Measurements from ENCODE around the gene LOXL3.
"Not testable (repeated sequence)": the region's sequence is repeated elsewhere in the genome, so short reads cannot be mapped to it uniquely, and the experiment has no call there.

LOXL3 gene

DNA sequence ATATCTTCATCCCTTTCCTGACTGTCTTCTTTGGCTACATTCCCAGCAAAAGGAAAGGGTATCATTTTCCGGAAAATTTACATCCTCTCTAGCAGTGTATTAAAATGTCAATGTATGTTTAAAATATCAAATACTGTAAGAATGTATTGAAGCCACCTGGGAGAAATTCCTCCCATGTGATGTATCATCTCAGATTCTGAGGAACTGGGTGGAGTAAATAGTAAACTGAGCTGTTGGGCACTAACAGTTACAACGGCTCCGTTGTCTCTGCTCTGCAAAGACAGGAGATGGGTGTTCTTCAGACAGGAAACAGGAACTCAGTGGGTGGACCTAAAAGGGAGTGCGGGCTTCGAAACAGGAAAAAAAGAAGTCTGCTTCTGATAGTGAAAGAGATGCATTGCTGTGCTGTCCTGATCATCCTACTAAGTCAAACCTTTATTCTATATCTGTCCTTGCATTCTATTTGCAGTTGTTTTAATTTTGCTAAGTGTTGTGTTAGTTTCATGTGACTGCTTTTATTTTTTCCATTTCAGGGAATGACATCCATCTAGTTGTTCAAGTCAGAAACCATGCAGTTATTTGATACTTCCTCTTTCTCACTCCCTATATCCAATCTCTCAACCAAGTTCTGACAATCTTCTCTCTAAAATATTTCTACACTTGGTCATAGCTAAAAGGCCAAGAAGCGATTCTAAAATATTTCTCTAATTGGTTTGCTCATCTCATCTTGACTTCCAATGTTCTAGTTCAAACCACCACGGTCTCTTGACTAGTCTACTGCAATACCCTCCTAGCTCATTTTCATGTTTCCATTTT, 20.2 kb upstream of the LOXL3 start:
- no peak for DNase-seq (ENCODE audit: low read depth in 2 of 2)

GRCh38 chr2:74572178-74572925, 18.6 kb upstream of the LOXL3 start:
- DNase-seq (ENCODE audit: low read depth in 2 of 2): no peak

- DNase-seq (ENCODE audit: low read depth in 2 of 2): no peak
Measured at GRCh38 chr2:74571058-74571457, 17.3 kb upstream of the LOXL3 start.

- no peak for DNase-seq (ENCODE audit: low read depth in 2 of 2)
Measured at GRCh38 chr2:74569686-74570085, 15.9 kb upstream of the LOXL3 start.

DNA sequence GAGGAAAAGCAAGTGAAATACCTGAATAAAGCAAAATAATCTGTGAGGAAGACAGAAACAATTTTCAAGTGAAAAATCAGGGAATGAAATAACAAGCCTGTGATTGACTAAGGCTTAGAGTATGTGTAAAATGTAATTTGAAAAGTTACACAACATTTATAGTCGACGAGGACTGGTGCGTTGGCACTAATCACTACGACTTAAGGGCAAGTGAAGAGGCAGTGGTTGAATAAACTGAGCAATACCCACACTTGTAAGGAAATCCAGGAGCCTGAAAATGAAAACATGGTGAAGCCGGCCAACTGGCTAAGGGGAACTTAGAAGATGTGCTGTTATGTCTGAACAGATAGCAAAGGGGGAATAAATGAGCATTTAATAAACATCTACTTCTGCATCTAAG, 14.1 kb upstream of the LOXL3 start:
- DNase-seq (ENCODE audit: low read depth in 2 of 2): no peak

DNA sequence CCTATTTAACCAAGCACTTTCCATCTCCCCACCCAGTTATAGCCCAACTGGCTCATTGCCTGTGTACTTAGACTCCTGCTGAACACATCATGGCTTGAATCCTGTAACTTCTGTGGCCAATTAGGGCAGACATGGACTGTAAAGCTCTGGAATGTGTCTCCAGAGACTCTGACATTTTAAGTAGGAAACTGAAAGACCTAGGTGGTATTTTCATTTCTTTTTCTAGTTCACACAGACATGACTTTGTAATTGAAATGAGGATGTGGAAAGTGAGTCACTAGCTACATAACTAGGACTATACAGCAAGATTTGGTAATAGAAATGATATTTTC, 13.0 kb upstream of the LOXL3 start:
- no peak for DNase-seq (ENCODE audit: low read depth in 2 of 2)

DNA sequence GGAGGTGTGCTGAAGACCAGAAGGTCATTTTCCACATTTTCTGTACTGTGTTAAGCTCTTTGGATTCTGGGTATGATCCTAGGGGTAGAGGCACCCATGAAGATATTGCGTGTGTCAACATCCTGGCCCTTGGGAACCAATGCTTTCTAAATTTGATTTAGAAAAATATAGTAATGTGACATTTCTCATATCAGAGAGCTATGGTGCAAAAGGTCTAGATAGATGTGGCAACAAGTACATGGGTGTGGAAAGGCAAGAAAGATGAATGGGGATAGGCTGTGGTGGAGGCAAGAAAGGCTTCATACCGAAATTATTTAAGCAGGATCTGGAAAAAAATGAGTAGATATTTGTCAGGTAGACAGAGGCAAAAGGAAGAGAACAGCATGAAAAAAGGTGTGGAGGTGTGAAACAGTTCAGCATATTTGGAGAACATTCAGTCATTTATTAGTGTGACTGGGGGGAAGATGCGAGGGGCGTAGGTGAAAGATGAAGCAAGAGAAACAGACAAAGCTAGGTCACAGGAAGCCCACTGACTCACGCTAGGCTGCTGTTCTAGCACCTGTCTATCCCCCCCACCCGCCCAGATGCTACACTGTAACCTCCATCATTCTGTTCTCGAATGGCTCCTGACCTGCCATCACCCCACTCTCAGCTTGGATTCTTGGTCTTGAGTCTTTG, 12.5 kb upstream of the LOXL3 start:
- DNase-seq (ENCODE audit: low read depth in 2 of 2): no peak

DNA sequence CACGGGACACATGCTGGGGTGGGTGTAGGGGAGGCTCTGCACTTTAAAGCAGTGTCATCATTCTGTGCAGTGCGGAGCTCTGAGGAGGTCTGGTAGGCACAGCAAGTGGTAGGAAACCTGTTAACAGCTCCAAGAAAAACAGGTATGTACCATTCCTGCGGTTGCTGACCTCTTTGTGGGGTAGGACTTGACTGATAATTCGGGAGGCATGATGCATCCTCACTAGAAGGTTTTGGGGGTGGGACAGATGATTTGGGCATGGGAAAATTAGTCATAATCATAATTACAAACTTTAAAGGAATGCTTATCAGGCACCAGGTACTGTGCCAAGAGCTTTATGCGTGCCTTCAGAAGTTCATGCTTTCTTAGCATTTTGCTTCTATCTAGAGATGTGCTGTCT, 10.5 kb upstream of the LOXL3 start:
- no peak for DNase-seq (ENCODE audit: low read depth in 2 of 2)

DNA sequence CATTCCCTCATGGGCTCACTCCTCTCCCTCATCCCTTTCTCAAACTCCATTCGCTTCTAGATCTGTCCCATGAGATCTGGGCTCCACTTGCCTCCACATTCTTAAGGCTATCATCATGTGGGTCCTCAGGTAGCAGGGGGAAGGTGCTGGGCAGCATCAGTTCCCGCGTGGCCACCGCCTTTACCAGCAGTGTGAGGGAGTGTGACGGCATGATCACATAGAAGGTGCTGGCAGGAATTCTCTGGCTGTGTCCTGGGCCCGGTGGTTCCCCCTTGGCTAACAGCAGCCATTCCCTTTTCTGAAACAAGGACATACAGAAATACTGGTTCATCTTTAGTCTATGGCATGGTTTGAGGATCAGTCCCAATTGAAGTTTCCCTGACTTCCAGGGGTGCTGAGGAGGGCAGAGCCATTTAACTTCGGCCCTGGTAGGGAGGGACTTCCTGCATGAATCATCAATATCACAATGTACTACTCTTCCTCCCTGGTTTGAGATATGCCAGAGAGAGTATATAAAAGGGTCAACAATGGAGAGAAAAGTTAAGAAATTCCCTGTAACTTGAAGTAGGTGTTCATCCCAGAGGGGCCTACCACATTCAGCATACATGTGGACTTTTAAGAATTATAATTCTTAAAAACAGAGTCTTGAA, 8.5 kb upstream of the LOXL3 start:
- no peak for DNase-seq (ENCODE audit: low read depth in 2 of 2)

- not testable (repeated sequence) for DNase-seq (ENCODE audit: low read depth in 2 of 2)
Measured at GRCh38 chr2:74561022-74561421, 7.3 kb upstream of the LOXL3 start.

GRCh38 chr2:74560591-74560990, 6.8 kb upstream of the LOXL3 start:
- DNase-seq (ENCODE audit: low read depth in 2 of 2): no peak

DNA sequence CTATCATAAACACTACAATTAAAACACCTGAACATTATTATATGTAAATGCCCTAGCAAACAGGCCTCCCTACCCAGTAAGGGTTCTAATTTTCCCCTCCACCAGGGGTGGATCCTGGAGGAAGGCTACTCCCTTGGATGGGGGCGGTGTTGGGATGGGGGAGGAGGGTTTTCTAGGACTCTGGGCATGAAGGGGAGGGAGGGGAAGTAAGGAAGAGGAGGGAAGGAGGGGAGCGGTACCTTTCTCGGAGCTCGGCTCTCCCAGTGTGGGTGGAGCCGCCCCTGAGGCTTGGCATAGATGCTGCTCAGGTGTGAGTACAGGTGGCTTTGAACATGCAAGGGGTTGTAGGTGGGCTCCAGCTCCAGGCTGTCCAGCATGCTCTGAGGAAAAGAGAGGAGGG, 6.2 kb upstream of the LOXL3 start:
- no peak for DNase-seq (ENCODE audit: low read depth in 2 of 2)

DNA sequence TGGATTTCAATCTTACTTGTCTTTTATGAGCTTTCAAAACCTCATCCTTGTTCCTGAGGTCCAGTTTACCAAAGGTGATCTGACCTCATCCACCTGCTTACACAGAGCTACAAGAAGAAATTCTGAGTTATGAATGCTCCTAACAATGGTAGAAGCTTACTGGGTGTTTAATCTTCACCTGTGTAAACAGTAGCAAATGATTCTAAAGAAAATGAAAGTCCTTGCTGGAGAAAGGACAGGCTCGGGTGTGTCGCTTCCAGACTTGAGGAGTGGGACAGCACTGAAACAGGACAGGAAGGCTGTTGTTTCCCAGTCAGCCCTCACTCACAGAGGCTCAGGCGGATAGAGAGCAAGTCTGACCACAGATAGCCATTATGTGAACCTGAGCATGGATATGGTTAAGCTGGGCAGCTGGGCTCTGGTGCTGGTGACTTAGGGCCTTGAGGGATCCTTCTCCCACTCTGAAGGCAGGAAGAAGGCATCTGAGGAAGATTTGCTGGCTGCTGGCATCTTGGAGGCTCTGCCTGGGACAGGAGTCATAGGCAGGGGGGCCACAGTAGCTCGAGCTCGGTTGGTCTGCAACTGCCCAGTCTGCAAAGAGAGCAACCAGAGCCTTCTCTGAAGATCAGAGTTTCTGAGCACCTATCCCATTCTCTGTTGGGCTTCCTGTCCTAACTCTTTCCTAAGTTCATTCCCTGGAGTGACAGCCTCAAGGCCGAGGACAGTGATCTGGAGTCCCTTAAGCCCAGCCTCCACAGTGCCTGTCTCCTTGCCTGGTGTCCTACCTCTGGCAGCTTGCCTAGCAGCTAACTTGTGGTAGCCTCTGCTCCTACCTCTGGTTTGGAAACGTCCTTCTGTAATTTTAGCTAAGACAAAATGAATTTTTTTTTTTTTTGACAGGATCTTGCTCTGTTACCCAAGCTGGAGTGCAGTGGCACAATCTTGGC, 4.8 kb upstream of the LOXL3 start:
- DNase-seq (ENCODE audit: low read depth in 2 of 2): no peak

GRCh38 chr2:74556831-74557370, 3.2 kb upstream of the LOXL3 start:
- DNase-seq (ENCODE audit: low read depth in 2 of 2): no peak

DNA sequence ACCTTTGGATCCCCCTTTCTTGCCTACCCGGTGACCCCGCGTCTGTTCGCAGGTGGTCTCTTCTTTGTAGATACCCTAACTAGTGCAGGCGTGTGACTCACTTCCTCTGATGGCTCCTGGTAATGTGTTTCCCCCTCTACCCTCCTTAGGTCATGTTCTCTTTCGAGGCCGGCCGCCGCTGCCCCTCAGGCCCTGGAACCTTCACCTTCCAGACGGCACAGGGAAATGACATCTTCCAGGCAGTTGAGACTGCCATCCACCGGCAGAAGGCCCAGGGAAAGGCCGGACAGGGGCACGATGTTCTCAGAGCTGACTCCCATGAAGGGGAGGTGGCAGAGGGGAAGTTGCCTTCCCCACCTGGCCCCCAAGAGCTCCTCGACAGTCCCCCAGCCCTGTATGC, 2.4 kb upstream of the LOXL3 start:
- no peak for DNase-seq (ENCODE audit: low read depth in 2 of 2)

DNA sequence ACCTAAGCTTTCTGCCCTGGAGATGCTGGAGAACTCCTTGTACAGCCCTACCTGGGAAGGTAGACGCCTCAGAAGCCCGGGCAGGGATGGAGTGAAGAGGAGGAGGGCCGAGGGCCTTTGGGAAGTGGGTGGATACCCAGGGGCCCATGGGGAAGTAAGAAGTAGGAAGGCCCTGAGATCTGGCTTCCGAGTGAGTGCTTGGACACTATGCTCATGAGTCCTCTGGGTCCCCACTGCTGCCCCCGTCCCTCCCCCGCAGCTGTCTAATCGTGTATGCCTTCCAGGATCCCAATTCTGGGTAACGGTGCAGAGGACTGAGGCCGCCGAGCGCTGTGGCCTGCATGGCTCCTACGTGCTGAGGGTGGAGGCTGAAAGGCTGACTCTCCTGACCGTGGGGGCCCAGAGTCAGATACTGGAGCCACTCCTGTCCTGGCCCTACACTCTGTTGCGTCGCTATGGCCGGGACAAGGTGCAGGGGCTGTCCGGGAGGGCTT, 1.9 kb upstream of the LOXL3 start:
- DNase-seq (ENCODE audit: low read depth in 2 of 2): no peak

- DNase-seq (ENCODE audit: low read depth in 2 of 2): no peak
Measured at GRCh38 chr2:74554820-74555531, 1.2 kb upstream of the LOXL3 start.

DNA sequence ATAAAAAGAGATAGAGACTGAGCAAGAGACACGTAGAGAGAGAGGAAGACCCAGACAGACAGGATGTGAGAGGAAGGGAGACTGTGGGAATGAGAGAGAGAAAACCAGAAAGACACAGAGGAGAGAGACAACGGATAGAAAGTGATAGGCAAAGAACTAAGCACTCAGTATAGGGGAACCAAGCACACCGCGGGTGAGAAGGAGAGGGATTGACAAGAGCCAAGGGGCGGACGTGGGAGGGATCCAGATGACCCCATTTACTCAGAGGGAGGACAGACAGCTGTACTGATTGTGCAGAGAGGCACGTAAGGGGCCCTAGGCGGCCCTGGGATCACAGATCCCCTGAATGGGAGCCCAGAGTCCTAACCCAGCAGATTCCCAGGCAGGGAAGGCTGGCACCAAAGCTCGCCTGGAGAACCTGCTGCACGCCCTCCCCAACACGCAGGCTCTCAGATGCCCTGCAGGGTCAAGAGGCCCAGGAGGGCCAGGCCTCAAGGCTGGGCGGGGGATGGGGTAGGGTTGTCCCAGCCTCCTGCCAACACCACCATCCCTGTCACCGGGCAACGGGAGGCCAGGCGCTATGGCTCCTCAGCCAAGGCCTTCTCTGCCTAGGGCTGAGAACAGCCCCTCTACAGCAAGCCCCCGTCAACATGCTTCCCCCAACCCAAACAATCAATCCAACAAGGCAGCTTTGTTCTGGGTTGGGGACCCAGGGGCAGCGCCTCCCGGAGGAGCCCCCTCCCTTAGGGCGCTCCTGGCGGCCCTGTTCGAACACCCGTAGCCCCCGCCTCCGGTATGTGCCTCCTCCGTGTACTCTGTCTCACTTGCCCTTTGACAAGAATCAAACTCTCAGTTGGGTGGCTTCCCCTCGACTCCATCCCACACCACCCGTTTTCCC, 579 bp downstream of the LOXL3 start:
- DNase-seq (ENCODE audit: low read depth in 2 of 2): no peak
